GM18868 (cell line): Measurements from ENCODE around the gene SLC35F2.

Source experiments
- ATAC-seq: cut with Tn5 transposase; IDR thresholded peaks from one replicate; pipeline ENCODE4 v1.9.1; 2021; ENCODE audit warnings: mild to moderate bottlenecking, moderate library complexity; ENCODE audit not compliant: unreplicated experiment

Gene SLC35F2

DNA sequence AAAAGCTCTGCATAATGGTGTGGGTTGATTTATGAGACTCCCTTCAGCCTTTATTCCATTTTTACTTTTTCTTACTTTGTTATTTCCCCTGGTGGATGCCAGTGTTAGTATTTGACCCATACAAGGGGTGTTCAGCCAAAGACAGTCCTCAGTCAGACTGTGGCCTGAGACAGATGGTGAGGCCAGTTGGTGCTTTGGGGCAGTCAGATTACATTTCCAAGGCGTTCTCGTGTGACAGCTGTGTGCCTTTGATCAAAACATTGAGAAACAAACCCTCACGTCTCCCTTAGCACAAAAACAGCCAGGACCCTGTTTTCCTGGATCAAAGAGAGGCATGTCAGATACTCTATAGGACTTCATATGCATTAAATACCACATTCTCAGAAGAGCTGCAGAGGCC is 115.4 kb downstream of the SLC35F2 start:
- ATAC-seq, result no peak

DNA sequence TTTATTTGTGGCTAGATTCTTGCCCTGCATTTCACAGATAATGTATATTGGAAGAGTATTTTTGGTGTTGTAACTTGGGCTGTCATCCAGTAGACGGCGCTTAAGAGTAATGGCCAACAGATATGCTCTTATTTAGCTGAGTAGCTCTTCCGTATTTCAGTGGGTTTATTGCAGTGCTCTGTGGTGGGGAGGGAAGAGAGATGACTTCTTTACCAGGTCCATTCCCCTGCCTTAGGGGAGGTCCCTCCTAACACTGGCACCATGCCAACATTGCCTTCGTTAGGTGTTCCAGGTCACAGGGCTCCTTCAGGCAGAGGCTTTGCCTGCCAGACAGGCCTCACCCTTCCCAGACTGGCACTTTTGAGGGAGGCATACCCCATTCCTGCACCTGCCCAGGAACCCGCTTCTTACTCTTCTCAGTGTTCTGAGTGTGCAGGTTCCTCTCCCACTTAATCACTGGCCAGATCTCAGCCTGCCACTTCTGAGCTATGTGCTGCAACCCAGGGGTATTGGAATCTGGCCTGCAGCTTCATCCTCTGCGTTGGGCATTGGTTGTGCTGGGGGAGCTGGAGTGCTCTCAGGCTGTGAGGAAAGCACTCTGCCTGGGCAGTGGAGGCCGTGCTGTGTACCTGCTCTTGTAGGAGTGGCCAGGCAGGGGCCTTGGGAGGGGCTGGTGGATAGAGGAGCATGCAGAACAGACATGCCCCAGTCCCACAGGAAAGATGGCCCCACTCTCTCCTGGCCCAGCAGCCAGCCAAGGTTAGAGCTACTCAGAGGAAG is 117.4 kb downstream of the SLC35F2 start:
- ATAC-seq, result peak; percentile 95
